Breast epithelium (tissue), 4 donors: Measurements from ENCODE around the gene CARD9. TPM values are rescaled to one million over a fixed set of nuclear protein-coding genes. Genes with fewer than 3 reads are reported as not detected.

Experiments used
- DNase-seq, 2 donors: peaks; one replicate each; pipeline ENCODE4 v3.0.0-alpha.2; 2019; ENCODE audit warnings: low spot score in 2 of 2
- H3K27ac ChIP-seq, 2 donors: fragments of 200-600 bp; sonication (generic) in 1 of 2; one replicate each; pipeline ENCODE4 v1.5.1; 2016 to 2019; ENCODE audit warnings: mild to moderate bottlenecking in 1 of 2
- H3K27me3 ChIP-seq, 2 donors: fragments of 200-600 bp; sonication (generic) in 1 of 2; one replicate each; pipeline versions ENCODE4 v1.5.1 to v1.6.0; 2017 to 2019; ENCODE audit warnings: control low read depth in 1 of 2, mild to moderate bottlenecking in 1 of 2
- H3K36me3 ChIP-seq: fragments of 200-600 bp; one replicate; pipeline ENCODE4 v1.5.1; 2019
- H3K4me1 ChIP-seq, 2 donors: fragments of 200-600 bp; sonication (generic); one replicate each; pipeline ENCODE4 v1.5.1; 2016 to 2019; ENCODE audit warnings: control low read depth in 1 of 2
- H3K4me3 ChIP-seq, 3 donors: fragments of 200-600 bp; sonication (generic); 1 replicate in 2 of 3; 2 replicates in 1 of 3; pipeline ENCODE4 v1.5.1; 2016 to 2019; ENCODE audit warnings: mild to moderate bottlenecking in 3 of 3, moderate library complexity in 2 of 3
- H3K9me3 ChIP-seq, 2 donors: fragments of 200-600 bp; sonication (generic) in 1 of 2; one replicate each; pipeline ENCODE4 v1.5.1; 2016 to 2019; ENCODE audit warnings: control low read depth in 1 of 2
- POLR2A ChIP-seq: fragments of 450-650 bp; IDR thresholded peaks from one replicate; pipeline ENCODE4 v1.6.1; 2016; ENCODE audit warnings: antibody characterized with exemption, mild to moderate bottlenecking, moderate library complexity
- POLR2AphosphoS5 ChIP-seq, 3 donors: sonication (generic); formaldehyde crosslinking; IDR thresholded peaks; one replicate each; pipeline ENCODE4 v1.6.1; 2017; ENCODE audit warnings: antibody characterized with exemption in 3 of 3
- intact Hi-C: fragments of 100-400 bp; cut with DNase I; formaldehyde crosslinking; loops from one replicate; pipeline ENCODE4 v1.15.1; 2023; ENCODE audit warnings: low total_unique reads
- total RNA-seq, 3 donors: library from RNA; depleted of rRNA; stranded (reverse); fragments of >200 nt; gene quantifications; one replicate each; pipeline ENCODE4 v1.1.0, GENCODE V29; 2016
- TF ChIP-seq, protein P1 (sequence below), 3 donors: fragments of 450-650 bp; IDR thresholded peaks; one replicate each; pipeline ENCODE4 v1.5.1; 2016 to 2017; ENCODE audit warnings: antibody characterized with exemption in 3 of 3, mild to moderate bottlenecking in 3 of 3, moderate library complexity in 3 of 3

CARD9 gene
- total RNA-seq, 3 donors from 2014 or later = 3.0 to 7.6 (median 3.3) TPM

- Histone ChIP-seq H3K36me3 (no peaks in the 10 kb centered on the region), H3K27me3 (no peaks in the 10 kb centered on the region), H3K9me3 (no peaks in the 10 kb centered on the region), H3K4me1 (no peaks in the 10 kb centered on the region), H3K4me3 (no peak overlapping the region), H3K27ac (no peak overlapping the region)
- no peak for TF ChIP-seq POLR2AphosphoS5 (IDR thresholded peaks at IDR 0.05)
- intact Hi-C loops = no loop called here
- DNase-seq = no peak
Observed at GRCh38 chr9:136334541-136334940, 38.9 kb downstream of the CARD9 start.

DNA sequence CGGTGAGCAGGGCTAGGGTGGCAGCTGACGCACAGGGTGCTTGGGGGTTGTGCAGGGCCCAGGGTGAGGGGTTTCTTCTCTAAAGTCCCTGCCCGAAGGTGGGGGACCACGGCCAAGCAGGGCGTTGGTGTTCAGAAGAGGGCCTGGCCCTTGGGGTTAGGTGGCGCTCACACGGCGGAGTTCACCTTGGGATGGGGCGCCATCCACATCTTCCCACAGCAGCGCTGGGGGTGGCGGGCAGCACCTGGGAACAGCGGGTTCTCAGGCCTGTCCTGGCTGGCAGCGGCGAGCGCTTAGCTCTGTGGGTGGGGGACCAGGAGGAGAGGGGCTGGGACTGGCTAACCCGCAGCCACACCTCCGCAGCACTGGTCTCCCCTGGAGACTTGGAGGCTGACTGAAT, 40.0 kb downstream of the CARD9 start:
- Histone ChIP-seq H3K4me3 (no peak overlapping the region), H3K9me3 (no peaks in the 10 kb centered on the region), H3K36me3 (no peaks in the 10 kb centered on the region), H3K27me3 (no peaks in the 10 kb centered on the region), H3K4me1 (peaks cover 6 to 8% of the 10 kb centered on the region in 2 donors), H3K27ac (no peak overlapping the region)
- no peak for DNase-seq
- TF ChIP-seq POLR2A = no peak
- TF ChIP-seq, protein P1, sequence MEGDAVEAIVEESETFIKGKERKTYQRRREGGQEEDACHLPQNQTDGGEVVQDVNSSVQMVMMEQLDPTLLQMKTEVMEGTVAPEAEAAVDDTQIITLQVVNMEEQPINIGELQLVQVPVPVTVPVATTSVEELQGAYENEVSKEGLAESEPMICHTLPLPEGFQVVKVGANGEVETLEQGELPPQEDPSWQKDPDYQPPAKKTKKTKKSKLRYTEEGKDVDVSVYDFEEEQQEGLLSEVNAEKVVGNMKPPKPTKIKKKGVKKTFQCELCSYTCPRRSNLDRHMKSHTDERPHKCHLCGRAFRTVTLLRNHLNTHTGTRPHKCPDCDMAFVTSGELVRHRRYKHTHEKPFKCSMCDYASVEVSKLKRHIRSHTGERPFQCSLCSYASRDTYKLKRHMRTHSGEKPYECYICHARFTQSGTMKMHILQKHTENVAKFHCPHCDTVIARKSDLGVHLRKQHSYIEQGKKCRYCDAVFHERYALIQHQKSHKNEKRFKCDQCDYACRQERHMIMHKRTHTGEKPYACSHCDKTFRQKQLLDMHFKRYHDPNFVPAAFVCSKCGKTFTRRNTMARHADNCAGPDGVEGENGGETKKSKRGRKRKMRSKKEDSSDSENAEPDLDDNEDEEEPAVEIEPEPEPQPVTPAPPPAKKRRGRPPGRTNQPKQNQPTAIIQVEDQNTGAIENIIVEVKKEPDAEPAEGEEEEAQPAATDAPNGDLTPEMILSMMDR (IDR thresholded peaks at IDR 0.05) = no peak
- TF ChIP-seq POLR2AphosphoS5 (IDR thresholded peaks at IDR 0.05) = no peak
- intact Hi-C loops = no loop called here

- Histone ChIP-seq H3K36me3 (no peaks in the 10 kb centered on the region), H3K27me3 (no peaks in the 10 kb centered on the region), H3K27ac (no peak overlapping the region), H3K4me1 (peaks cover 6 to 12% of the 10 kb centered on the region in 2 donors), H3K4me3 (no peak overlapping the region), H3K9me3 (no peaks in the 10 kb centered on the region)
- intact Hi-C loops = no loop called here
- TF ChIP-seq POLR2A (no peak), POLR2AphosphoS5 (IDR thresholded peaks at IDR 0.05) (no peak)
- TF ChIP-seq, protein P1 (IDR thresholded peaks at IDR 0.05) = no peak
- no peak for DNase-seq
Observed at GRCh38 chr9:136333045-136333444, 40.4 kb downstream of the CARD9 start.

DNA sequence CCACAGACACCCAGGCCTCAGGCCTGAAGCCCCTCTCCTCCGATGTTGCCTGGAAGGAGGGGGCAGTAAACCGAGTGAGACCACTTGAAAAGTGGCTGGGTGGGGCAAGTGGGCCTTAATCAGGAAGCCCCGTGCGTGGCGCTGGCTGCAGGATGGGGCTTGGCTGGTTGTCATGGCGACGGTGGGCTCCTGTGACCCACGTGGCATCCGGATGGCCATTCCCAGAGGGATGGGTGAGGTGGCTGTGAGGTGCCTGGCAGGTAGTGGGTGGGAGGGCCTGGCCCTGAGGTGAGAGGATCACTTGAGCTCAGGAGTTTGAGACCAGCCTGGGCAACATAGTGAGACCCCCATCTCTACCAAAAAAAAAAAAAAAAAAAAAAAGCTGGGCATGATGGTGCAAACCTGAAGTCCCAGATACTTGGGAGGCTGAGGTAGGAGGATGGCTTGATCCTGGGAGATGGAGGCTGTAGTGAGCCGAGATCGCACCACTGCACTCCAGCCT, 40.9 kb downstream of the CARD9 start:
- intact Hi-C loops = no loop called here
- Histone ChIP-seq H3K4me3 (no peak overlapping the region), H3K4me1 (peaks cover 6 to 14% of the 10 kb centered on the region in 2 donors), H3K9me3 (no peaks in the 10 kb centered on the region), H3K27me3 (no peaks in the 10 kb centered on the region), H3K27ac (no peak overlapping the region), H3K36me3 (no peaks in the 10 kb centered on the region)
- no peak for DNase-seq
- no peak for TF ChIP-seq POLR2A
- TF ChIP-seq, protein P1 (IDR thresholded peaks at IDR 0.05) = no peak
- TF ChIP-seq POLR2AphosphoS5 (IDR thresholded peaks at IDR 0.05) = no peak

GRCh38 chr9:136331556-136332481, 41.6 kb downstream of the CARD9 start:
- Histone ChIP-seq H3K4me3 (no peak overlapping the region), H3K4me1 (peaks cover 6 to 14% of the 10 kb centered on the region in 2 donors), H3K36me3 (no peaks in the 10 kb centered on the region), H3K27me3 (no peaks in the 10 kb centered on the region), H3K27ac (no peak overlapping the region), H3K9me3 (no peaks in the 10 kb centered on the region)
- TF ChIP-seq, protein P1 (IDR thresholded peaks at IDR 0.05) = no peak
- TF ChIP-seq POLR2A (no peak), POLR2AphosphoS5 (IDR thresholded peaks at IDR 0.05) (no peak)
- DNase-seq = no peak
- intact Hi-C loops = no loop called here
